ENCODE measurements around the gene TNFRSF13B.
A peak's percentile ranks its signal among the peaks of the same experiment; 100 is the strongest.

TNFRSF13B gene

DNA sequence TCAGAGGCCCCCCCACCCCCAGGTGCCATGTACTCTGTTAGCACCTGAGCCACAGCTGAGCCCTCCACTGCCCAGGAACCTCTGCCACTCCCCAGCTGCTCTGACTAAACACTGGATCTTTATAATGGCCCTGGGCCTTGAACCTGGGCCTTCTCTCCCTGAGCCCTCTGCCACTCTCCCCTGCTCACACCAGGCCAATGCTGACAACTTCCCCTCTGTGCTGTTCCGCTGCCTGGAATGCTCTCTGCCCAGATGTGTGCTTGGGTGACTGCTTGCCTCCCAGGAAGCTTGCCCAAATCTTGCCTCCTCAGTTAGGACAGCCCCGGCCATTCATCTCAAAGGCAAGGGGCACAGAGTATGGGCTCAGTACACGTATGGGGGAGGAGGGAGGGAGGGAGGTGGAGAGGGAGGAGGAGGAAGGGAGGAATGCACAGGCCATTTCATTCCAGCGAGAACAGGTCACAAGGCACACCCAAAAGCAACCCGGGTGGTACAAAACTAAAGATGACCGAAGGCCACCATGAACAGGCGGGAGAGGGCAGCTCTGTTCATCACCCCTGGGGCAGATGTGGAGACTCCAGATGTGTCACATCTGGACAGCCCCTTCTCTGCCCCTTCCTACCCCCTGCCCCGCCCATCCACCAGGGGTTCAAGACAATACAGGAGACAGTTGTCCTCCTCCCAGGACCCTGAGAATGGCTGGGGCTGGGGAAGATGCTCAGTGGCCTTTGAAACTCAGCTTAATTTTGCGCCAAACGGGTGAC is 15.3 kb upstream of the TNFRSF13B start:
- no peak overlapping the region for H2AFZ ChIP-seq (ENCODE audit: low read depth)
- H3K4me3 ChIP-seq (IDR thresholded peaks at IDR 0.05; ENCODE audit: insufficient read depth, low read depth, low read length), result no peak overlapping the region
- H3K4me2 ChIP-seq, result peak overlapping the region; percentile 81

DNA sequence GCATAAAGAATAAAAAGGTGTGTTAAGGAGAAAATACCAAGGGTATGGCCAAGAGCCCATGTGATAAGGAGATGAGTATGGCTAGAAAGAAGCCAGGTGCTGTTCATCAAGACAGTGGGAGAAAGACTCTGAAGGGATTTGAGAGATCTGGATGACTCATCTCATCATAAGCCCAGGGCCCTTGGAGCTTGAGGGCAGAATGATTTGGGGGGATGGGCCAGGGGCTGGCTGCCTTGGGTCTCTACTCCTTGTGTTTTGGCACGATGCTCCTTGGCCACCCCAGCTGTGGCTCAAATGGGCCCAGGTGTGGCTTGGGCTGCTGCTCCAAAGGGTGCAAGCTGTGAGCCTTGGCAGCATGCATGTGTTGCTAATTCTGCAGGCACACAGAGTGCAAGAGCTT is 14.5 kb upstream of the TNFRSF13B start:
- Histone ChIP-seq H3K9ac (no peak overlapping the region), H3K4me1 (ENCODE audit: low read depth, poor library complexity, severe bottlenecking) (peaks cover 75% of the 10 kb centered on the region), H3K27me3 (ENCODE audit: insufficient read depth, low read depth) (no peaks in the 10 kb centered on the region), H2AFZ (ENCODE audit: low read depth) (no peak overlapping the region), H4K20me1 (ENCODE audit: insufficient read depth) (no peaks in the 10 kb centered on the region), H3K27ac (peak overlapping the region; percentile 99), H3K4me2 (peak overlapping the region; percentile 81; the same call in 1 of the 2 replicates), H3K36me3 (ENCODE audit: insufficient read depth) (no peaks in the 10 kb centered on the region), H3K79me2 (ENCODE audit: insufficient read depth, low read depth) (no peaks in the 10 kb centered on the region), H3K4me3 (IDR thresholded peaks at IDR 0.05; ENCODE audit: insufficient read depth, low read depth, low read length) (no peak overlapping the region)
- TF ChIP-seq CTCF (conservative IDR thresholded peaks at IDR 0.05; ENCODE audit: low read depth, low read length), result no peak

More for the DNA sequence above, 15.3 kb upstream of the TNFRSF13B start:
- H3K27ac ChIP-seq, result peak overlapping the region; percentile 99
- H3K27me3 ChIP-seq (ENCODE audit: insufficient read depth, low read depth), result no peaks in the 10 kb centered on the region
- H4K20me1 ChIP-seq (ENCODE audit: insufficient read depth), result no peaks in the 10 kb centered on the region
- no peak for TF ChIP-seq CTCF (conservative IDR thresholded peaks at IDR 0.05; ENCODE audit: low read depth, low read length)
- no peaks in the 10 kb centered on the region for H3K36me3 ChIP-seq (ENCODE audit: insufficient read depth)
- H3K79me2 ChIP-seq (ENCODE audit: insufficient read depth, low read depth), result no peaks in the 10 kb centered on the region
- peak overlapping the region; percentile 2; the same call in 1 of the 2 replicates for H3K9ac ChIP-seq
- peaks cover 80% of the 10 kb centered on the region for H3K4me1 ChIP-seq (ENCODE audit: low read depth, poor library complexity, severe bottlenecking)

GRCh38 chr17:16981928-16982327 is 10.0 kb upstream of the TNFRSF13B start:
- no peaks in the 10 kb centered on the region for H4K20me1 ChIP-seq (ENCODE audit: insufficient read depth)
- H3K79me2 ChIP-seq (ENCODE audit: insufficient read depth, low read depth), result no peaks in the 10 kb centered on the region
- no peaks in the 10 kb centered on the region for H3K27me3 ChIP-seq (ENCODE audit: insufficient read depth, low read depth)
- no peak for TF ChIP-seq CTCF (conservative IDR thresholded peaks at IDR 0.05; ENCODE audit: low read depth, low read length)
- H3K4me2 ChIP-seq, result no peak overlapping the region
- H3K36me3 ChIP-seq (ENCODE audit: insufficient read depth), result no peaks in the 10 kb centered on the region
- no peak overlapping the region for H2AFZ ChIP-seq (ENCODE audit: low read depth)
- no peak overlapping the region for H3K27ac ChIP-seq
- peaks cover 73% of the 10 kb centered on the region for H3K4me1 ChIP-seq (ENCODE audit: low read depth, poor library complexity, severe bottlenecking)
- H3K4me3 ChIP-seq (IDR thresholded peaks at IDR 0.05; ENCODE audit: insufficient read depth, low read depth, low read length), result no peak overlapping the region
- H3K9ac ChIP-seq, result no peak overlapping the region

GRCh38 chr17:16980813-16981731 is 9.2 kb upstream of the TNFRSF13B start:
- Histone ChIP-seq H3K27me3 (ENCODE audit: insufficient read depth, low read depth) (no peaks in the 10 kb centered on the region), H3K4me2 (no peak overlapping the region), H2AFZ (ENCODE audit: low read depth) (no peak overlapping the region), H3K36me3 (ENCODE audit: insufficient read depth) (no peaks in the 10 kb centered on the region), H3K4me1 (ENCODE audit: low read depth, poor library complexity, severe bottlenecking) (peaks cover 73% of the 10 kb centered on the region), H3K79me2 (ENCODE audit: insufficient read depth, low read depth) (no peaks in the 10 kb centered on the region), H3K27ac (no peak overlapping the region), H3K9ac (no peak overlapping the region), H3K4me3 (IDR thresholded peaks at IDR 0.05; ENCODE audit: insufficient read depth, low read depth, low read length) (no peak overlapping the region), H4K20me1 (ENCODE audit: insufficient read depth) (no peaks in the 10 kb centered on the region)
- TF ChIP-seq CTCF (conservative IDR thresholded peaks at IDR 0.05; ENCODE audit: low read depth, low read length), result no peak
